K562 (cell line): Measurements from ENCODE around the gene MT2A. TPM values are rescaled to one million over a fixed set of nuclear protein-coding genes. Genes with fewer than 3 reads are reported as not detected.
A peak's percentile ranks its signal among the peaks of the same experiment; 100 is the strongest.

Experiments used
- BCOR ChIP-seq: fragments of 450-650 bp; IDR thresholded peaks from 2 replicates; pipeline ENCODE4 v1.6.1; 2016
- FUS ChIP-seq: fragments of 200-400 bp; formaldehyde crosslinking; optimal IDR thresholded peaks from 2 replicates; pipeline ENCODE3; 2017; ENCODE audit warnings: low read depth, low read length
- MTA2 ChIP-seq: fragments of 450-650 bp; IDR thresholded peaks from 2 replicates; pipeline ENCODE4 v1.6.1; 2016; ENCODE audit warnings: low read depth
- SMAD1 ChIP-seq: fragments of 150-350 bp; IDR thresholded peaks from 2 replicates; pipeline ENCODE4 v1.6.1; 2014; ENCODE audit warnings: low read length, low read depth; ENCODE audit not compliant: partially characterized antibody
- SMC3 ChIP-seq: conservative IDR thresholded peaks from 2 replicates; pipeline ENCODE4 v1.6.1; 2011; ENCODE audit warnings: low read depth, low read length, improper control_type of control experiment; ENCODE audit not compliant: insufficient read depth
- SRSF7 ChIP-seq: fragments of 200-400 bp; formaldehyde crosslinking; optimal IDR thresholded peaks from 2 replicates; pipeline ENCODE3; 2017; ENCODE audit warnings: mild to moderate bottlenecking, low read depth, low read length
- ZNF212 ChIP-seq: fragments of 450-650 bp; formaldehyde crosslinking; IDR thresholded peaks from 2 replicates; pipeline ENCODE4 v1.4.0; 2020; ENCODE audit warnings: mild to moderate bottlenecking
- ZNF408 ChIP-seq: fragments of 250-450 bp; sonication (Bioruptor Pico); IDR thresholded peaks from 2 replicates; pipeline ENCODE4 v1.4.0; 2020; ENCODE audit warnings: low read depth, mild to moderate bottlenecking, moderate library complexity
- polyA plus RNA-seq, 8 experiments: library from polyadenylated mRNA; depleted of rRNA in 4 of 8; stranded (reverse) in 5 of 8; unstranded in 3 of 8; fragments of >200 nt; fragmentation: Nextera tagmentation in 2 of 8; fragmentation: Illumina TruSeq in 1 of 8; extraction: Ambion mirVana in 2 of 8; extraction: Trizol in 1 of 8; gene quantifications; 2 replicates each; pipeline versions ENCODE4 v1.2.1 to v1.2.3, GENCODE V29; 2011 to 2014; ENCODE audit warnings: inconsistent platforms in 1 of 8, missing spikeins in 1 of 8
- total RNA-seq, 7 experiments: library from RNA; depleted of rRNA in 6 of 7; stranded (reverse); fragments of >200 nt in 6 of 7; fragmentation: Illumina TruSeq in 2 of 7; extraction: Trizol in 2 of 7; gene quantifications; 2 replicates each; pipeline versions ENCODE4 v1.2.1 to v1.2.3, GENCODE V29; 2011 to 2021; ENCODE audit warnings: low replicate concordance in 1 of 7
- TF ChIP-seq, protein P1 (sequence below): IDR thresholded peaks from 2 replicates; pipeline ENCODE4 v1.6.1; 2012; ENCODE audit warnings: low read depth, low read length, improper control_type of control experiment, borderline replicate concordance
- TF ChIP-seq, protein P2 (sequence below): fragments of 200-800 bp; sonication (Bioruptor generic); IDR thresholded peaks from 2 replicates; pipeline ENCODE4 v1.6.1; 2017; ENCODE audit warnings: missing genetic modification characterization, missing compliant biosample characterization
- TF ChIP-seq, protein P3 (sequence below): fragments of 250-450 bp; sonication (Bioruptor Pico); IDR thresholded peaks from 2 replicates; pipeline ENCODE4 v1.8.0; 2021; ENCODE audit warnings: moderate library complexity, mild to moderate bottlenecking, inconsistent platforms
- TF ChIP-seq, protein P4 (sequence below): sonication (generic); formaldehyde crosslinking; IDR thresholded peaks from 2 replicates; pipeline ENCODE4 v1.4.0; 2020; ENCODE audit warnings: mild to moderate bottlenecking, missing genetic modification reagents
- TF ChIP-seq, protein P5 (sequence below): IDR thresholded peaks from 2 replicates; pipeline ENCODE4 v1.6.1; 2016; ENCODE audit warnings: missing genetic modification characterization, missing compliant biosample characterization

MT2A gene
- total and polyA plus RNA-seq, 9 of the 15 experiments (the other 6 are each of a cell fraction or from before 2014, with no cell fraction given) = 2.0 to 16.9 (median 8.5) TPM

DNA sequence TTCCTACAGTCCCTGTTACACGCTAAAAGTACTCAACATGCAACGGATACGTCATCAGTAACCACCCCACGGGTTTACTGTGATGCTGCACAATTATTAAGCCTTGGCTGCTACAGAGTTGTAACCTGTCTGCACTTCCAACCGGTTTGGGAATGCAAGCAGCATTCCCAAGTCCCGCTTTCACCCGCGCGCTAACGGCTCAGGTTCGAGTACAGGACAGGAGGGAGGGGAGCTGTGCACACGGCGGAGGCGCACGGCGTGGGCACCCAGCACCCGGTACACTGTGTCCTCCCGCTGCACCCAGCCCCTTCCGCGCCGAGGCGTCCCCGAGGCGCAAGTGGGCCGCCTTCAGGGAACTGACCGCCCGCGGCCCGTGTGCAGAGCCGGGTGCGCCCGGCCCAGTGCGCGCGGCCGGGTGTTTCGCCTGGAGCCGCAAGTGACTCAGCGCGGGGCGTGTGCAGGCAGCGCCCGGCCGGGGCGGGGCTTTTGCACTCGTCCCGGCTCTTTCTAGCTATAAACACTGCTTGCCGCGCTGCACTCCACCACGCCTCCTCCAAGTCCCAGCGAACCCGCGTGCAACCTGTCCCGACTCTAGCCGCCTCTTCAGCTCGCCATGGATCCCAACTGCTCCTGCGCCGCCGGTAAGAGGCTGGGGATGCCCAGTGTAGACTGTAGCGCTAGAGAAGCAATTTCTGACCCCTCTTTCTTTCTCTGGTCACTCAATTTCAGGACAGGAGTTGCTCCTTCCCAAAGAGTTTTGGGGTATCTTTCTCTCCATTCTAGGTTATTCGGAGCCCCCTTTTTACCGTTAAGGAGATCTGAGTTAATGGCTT is at the start of gene MT2A (continued):
- TF ChIP-seq, protein P1, sequence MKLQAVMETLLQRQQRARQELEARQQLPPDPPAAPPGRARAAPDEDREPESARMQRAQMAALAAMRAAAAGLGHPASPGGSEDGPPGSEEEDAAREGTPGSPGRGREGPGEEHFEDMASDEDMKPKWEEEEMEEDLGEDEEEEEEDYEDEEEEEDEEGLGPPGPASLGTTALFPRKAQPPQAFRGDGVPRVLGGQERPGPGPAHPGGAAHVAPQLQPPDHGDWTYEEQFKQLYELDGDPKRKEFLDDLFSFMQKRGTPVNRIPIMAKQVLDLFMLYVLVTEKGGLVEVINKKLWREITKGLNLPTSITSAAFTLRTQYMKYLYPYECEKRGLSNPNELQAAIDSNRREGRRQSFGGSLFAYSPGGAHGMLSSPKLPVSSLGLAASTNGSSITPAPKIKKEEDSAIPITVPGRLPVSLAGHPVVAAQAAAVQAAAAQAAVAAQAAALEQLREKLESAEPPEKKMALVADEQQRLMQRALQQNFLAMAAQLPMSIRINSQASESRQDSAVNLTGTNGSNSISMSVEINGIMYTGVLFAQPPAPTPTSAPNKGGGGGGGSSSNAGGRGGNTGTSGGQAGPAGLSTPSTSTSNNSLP = no peak
- TF ChIP-seq ZNF212 (CRISPR knock-in tag) (0 out of 2 replicates have a peak, but pooled peaks have one; percentile 55), MTA2 (no peak), FUS (no peak), SMC3 (no peak), SMAD1 (no peak), ZNF408 (no peak), SRSF7 (no peak), BCOR (no peak)
- TF ChIP-seq, protein P2, sequence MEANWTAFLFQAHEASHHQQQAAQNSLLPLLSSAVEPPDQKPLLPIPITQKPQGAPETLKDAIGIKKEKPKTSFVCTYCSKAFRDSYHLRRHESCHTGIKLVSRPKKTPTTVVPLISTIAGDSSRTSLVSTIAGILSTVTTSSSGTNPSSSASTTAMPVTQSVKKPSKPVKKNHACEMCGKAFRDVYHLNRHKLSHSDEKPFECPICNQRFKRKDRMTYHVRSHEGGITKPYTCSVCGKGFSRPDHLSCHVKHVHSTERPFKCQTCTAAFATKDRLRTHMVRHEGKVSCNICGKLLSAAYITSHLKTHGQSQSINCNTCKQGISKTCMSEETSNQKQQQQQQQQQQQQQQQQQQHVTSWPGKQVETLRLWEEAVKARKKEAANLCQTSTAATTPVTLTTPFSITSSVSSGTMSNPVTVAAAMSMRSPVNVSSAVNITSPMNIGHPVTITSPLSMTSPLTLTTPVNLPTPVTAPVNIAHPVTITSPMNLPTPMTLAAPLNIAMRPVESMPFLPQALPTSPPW (CRISPR knock-in tag) = peak; percentile 58
- TF ChIP-seq, protein P3, sequence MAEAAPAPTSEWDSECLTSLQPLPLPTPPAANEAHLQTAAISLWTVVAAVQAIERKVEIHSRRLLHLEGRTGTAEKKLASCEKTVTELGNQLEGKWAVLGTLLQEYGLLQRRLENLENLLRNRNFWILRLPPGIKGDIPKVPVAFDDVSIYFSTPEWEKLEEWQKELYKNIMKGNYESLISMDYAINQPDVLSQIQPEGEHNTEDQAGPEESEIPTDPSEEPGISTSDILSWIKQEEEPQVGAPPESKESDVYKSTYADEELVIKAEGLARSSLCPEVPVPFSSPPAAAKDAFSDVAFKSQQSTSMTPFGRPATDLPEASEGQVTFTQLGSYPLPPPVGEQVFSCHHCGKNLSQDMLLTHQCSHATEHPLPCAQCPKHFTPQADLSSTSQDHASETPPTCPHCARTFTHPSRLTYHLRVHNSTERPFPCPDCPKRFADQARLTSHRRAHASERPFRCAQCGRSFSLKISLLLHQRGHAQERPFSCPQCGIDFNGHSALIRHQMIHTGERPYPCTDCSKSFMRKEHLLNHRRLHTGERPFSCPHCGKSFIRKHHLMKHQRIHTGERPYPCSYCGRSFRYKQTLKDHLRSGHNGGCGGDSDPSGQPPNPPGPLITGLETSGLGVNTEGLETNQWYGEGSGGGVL (CRISPR knock-in tag) = no peak
- TF ChIP-seq, protein P4, sequence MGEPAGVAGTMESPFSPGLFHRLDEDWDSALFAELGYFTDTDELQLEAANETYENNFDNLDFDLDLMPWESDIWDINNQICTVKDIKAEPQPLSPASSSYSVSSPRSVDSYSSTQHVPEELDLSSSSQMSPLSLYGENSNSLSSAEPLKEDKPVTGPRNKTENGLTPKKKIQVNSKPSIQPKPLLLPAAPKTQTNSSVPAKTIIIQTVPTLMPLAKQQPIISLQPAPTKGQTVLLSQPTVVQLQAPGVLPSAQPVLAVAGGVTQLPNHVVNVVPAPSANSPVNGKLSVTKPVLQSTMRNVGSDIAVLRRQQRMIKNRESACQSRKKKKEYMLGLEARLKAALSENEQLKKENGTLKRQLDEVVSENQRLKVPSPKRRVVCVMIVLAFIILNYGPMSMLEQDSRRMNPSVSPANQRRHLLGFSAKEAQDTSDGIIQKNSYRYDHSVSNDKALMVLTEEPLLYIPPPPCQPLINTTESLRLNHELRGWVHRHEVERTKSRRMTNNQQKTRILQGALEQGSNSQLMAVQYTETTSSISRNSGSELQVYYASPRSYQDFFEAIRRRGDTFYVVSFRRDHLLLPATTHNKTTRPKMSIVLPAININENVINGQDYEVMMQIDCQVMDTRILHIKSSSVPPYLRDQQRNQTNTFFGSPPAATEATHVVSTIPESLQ = no peak
- TF ChIP-seq, protein P5, sequence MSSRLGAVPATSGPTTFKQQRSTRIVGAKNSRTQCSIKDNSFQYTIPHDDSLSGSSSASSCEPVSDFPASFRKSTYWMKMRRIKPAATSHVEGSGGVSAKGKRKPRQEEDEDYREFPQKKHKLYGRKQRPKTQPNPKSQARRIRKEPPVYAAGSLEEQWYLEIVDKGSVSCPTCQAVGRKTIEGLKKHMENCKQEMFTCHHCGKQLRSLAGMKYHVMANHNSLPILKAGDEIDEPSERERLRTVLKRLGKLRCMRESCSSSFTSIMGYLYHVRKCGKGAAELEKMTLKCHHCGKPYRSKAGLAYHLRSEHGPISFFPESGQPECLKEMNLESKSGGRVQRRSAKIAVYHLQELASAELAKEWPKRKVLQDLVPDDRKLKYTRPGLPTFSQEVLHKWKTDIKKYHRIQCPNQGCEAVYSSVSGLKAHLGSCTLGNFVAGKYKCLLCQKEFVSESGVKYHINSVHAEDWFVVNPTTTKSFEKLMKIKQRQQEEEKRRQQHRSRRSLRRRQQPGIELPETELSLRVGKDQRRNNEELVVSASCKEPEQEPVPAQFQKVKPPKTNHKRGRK = no peak
